H1 (cell line): ENCODE measurements around the gene TMEM245. TPM values are rescaled to one million over a fixed set of nuclear protein-coding genes. Genes with fewer than 3 reads are reported as not detected.
"Not testable (repeated sequence)": the region's sequence is repeated elsewhere in the genome, so short reads cannot be mapped to it uniquely, and the experiment has no call there.

Experiments used
- CTCF ChIA-PET: fragments of 300-600 bp; sonication (Branson Sonifier 250); formaldehyde crosslinking; loops from one replicate; lab custom pipeline; 2021; ENCODE audit not compliant: partially characterized antibody; lab: Charles Lee
- POLR2A ChIA-PET: fragments of 300-600 bp; sonication (Branson Sonifier 250); formaldehyde crosslinking; loops from one replicate; lab custom pipeline; 2021; ENCODE audit warnings: inconsistent platforms; ENCODE audit not compliant: partially characterized antibody; lab: Charles Lee
- DNase-seq, 2 experiments: peaks; one replicate each; pipeline versions ENCODE4 v3.0.0 to v3.0.0-alpha.2; 2010 to 2022; ENCODE audit warnings: low spot score in 2 of 2, low read depth in 1 of 2, mixed read lengths in 1 of 2
- FAIRE-seq: peaks from 2 replicates; lab custom pipeline; 2011; peaks lifted over from hg19 to GRCh38; lab: Jason Lieb, UNC
- H2AFZ ChIP-seq: 2 replicates; pipeline ENCODE4 v1.8.1; 2012; ENCODE audit warnings: low read length, inconsistent platforms
- H2AK5ac ChIP-seq: 2 replicates; pipeline ENCODE4 v1.6.1; 2013; ENCODE audit warnings: low read depth, low read length
- H2BK120ac ChIP-seq: replicated peaks from 2 replicates; pipeline ENCODE3; 2013; ENCODE audit warnings: low read depth, low read length, inconsistent platforms
- H2BK12ac ChIP-seq: 2 replicates; pipeline ENCODE4 v1.6.1; 2013; ENCODE audit warnings: low read depth, low read length
- H2BK15ac ChIP-seq: 2 replicates; pipeline ENCODE4 v1.6.1; 2013; ENCODE audit warnings: low read length
- H2BK20ac ChIP-seq: 2 replicates; pipeline ENCODE4 v1.6.1; 2013; ENCODE audit warnings: low read length
- H2BK5ac ChIP-seq: 2 replicates; pipeline ENCODE4 v1.6.1; 2013; ENCODE audit warnings: low read depth, low read length
- H3K14ac ChIP-seq: 2 replicates; pipeline ENCODE4 v1.6.1; 2013; ENCODE audit warnings: inconsistent platforms; ENCODE audit not compliant: insufficient read length
- H3K18ac ChIP-seq: 2 replicates; pipeline ENCODE4 v1.6.1; 2013; ENCODE audit warnings: low read length; ENCODE audit errors: extremely low read depth
- H3K23ac ChIP-seq: 2 replicates; pipeline ENCODE4 v1.6.1; 2013; ENCODE audit warnings: inconsistent platforms; ENCODE audit not compliant: insufficient read length
- H3K23me2 ChIP-seq: 2 replicates; pipeline ENCODE4 v1.6.1; 2013; ENCODE audit warnings: low read depth, low read length
- H3K27ac ChIP-seq: 2 replicates; pipeline ENCODE4 v1.6.1; 2011; ENCODE audit warnings: low read depth, low read length, inconsistent platforms
- H3K27me3 ChIP-seq, 4 experiments: replicated peaks in 1 of 4; 1 replicate in 1 of 4; 2 replicates in 3 of 4; pipeline versions ENCODE4 v1.6.1 to v1.8.1; 2011 to 2013; ENCODE audit warnings: low read length in 3 of 4, mild to moderate bottlenecking in 3 of 4, inconsistent platforms in 2 of 4, mixed read lengths in 2 of 4, moderate library complexity in 1 of 4; ENCODE audit not compliant: control insufficient read depth in 3 of 4, insufficient read depth in 3 of 4; ENCODE audit errors: extremely low read depth in 1 of 4
- H3K36me3 ChIP-seq, 4 experiments: 2 replicates each; pipeline versions ENCODE4 v1.6.1 to v1.8.1; 2011 to 2013; ENCODE audit warnings: mild to moderate bottlenecking in 4 of 4, low read length in 3 of 4, moderate library complexity in 2 of 4, control low read depth in 1 of 4, inconsistent platforms in 1 of 4; ENCODE audit not compliant: insufficient read depth in 4 of 4, control insufficient read depth in 2 of 4
- H3K4ac ChIP-seq: replicated peaks from 2 replicates; pipeline ENCODE3; 2013; ENCODE audit warnings: low read length, low read depth, mixed read lengths, inconsistent platforms; ENCODE audit not compliant: insufficient read length
- H3K4me1 ChIP-seq, 4 experiments: replicated peaks in 1 of 4; 1 replicate in 1 of 4; 2 replicates in 3 of 4; pipeline versions ENCODE4 v1.6.1 to v1.8.1; 2011 to 2013; ENCODE audit warnings: low read length in 3 of 4, inconsistent platforms in 2 of 4, mixed read lengths in 1 of 4; ENCODE audit not compliant: insufficient read depth in 4 of 4, control insufficient read depth in 3 of 4
- H3K4me2 ChIP-seq, 2 experiments: 2 replicates each; pipeline versions ENCODE4 v1.6.1 to v1.8.1; 2011 to 2013; ENCODE audit warnings: low read depth in 2 of 2, low read length in 2 of 2, control low read depth in 1 of 2, inconsistent platforms in 1 of 2, mild to moderate bottlenecking in 1 of 2; ENCODE audit not compliant: insufficient read depth in 1 of 2
- H3K4me3 ChIP-seq, 4 experiments: fragments of 200-600, 300-600 bp in 1 of 4; sonication (generic), shearing (Covaris generic), sonication (Bioruptor Twin) in 1 of 4; 2 replicates each; pipeline versions ENCODE4 v1.5.1 to v1.8.1; 2011 to 2016; ENCODE audit warnings: low read length in 4 of 4, low read depth in 3 of 4, control low read depth in 2 of 4, inconsistent platforms in 2 of 4, mild to moderate bottlenecking in 2 of 4, mixed read lengths in 1 of 4, moderate library complexity in 1 of 4; ENCODE audit not compliant: insufficient read depth in 2 of 4; ENCODE audit errors: extremely low read depth in 1 of 4
- H3K56ac ChIP-seq: replicated peaks from 2 replicates; pipeline ENCODE3; 2013; ENCODE audit warnings: low read depth, mild to moderate bottlenecking, mixed read lengths, low read length, inconsistent platforms; ENCODE audit not compliant: insufficient read length
- H3K79me1 ChIP-seq: 2 replicates; pipeline ENCODE4 v1.6.1; 2013; ENCODE audit warnings: low read depth, low read length, control low read depth
- H3K79me2 ChIP-seq, 2 experiments: 2 replicates each; pipeline versions ENCODE4 v1.6.1 to v1.8.1; 2012 to 2013; ENCODE audit warnings: low read length in 2 of 2, mild to moderate bottlenecking in 2 of 2, inconsistent platforms in 1 of 2; ENCODE audit not compliant: insufficient read depth in 2 of 2, control insufficient read depth in 1 of 2
- H3K9ac ChIP-seq, 4 experiments: replicated peaks in 1 of 4; 1 replicate in 1 of 4; 2 replicates in 3 of 4; pipeline versions ENCODE4 v1.6.1 to v1.8.1; 2011 to 2013; ENCODE audit warnings: low read depth in 3 of 4, low read length in 3 of 4, control low read depth in 2 of 4, mild to moderate bottlenecking in 2 of 4, moderate library complexity in 2 of 4, inconsistent platforms in 1 of 4; ENCODE audit errors: extremely low read depth in 1 of 4
- H3K9me3 ChIP-seq, 2 experiments: 2 replicates each; pipeline versions ENCODE4 v1.6.1 to v1.8.1; 2012 to 2013; ENCODE audit warnings: mild to moderate bottlenecking in 2 of 2, moderate library complexity in 2 of 2, control low read depth in 1 of 2, inconsistent platforms in 1 of 2, low read depth in 1 of 2, low read length in 1 of 2, mixed read lengths in 1 of 2; ENCODE audit not compliant: insufficient read depth in 2 of 2
- H4K20me1 ChIP-seq, 2 experiments: replicated peaks in 1 of 2; 2 replicates each; pipeline versions ENCODE3 to v1.8.1; 2011 to 2013; ENCODE audit warnings: inconsistent platforms in 2 of 2, low read length in 2 of 2, mild to moderate bottlenecking in 1 of 2; ENCODE audit not compliant: insufficient read depth in 2 of 2, control insufficient read depth in 1 of 2
- H4K5ac ChIP-seq: 2 replicates; pipeline ENCODE4 v1.6.1; 2013; ENCODE audit warnings: low read length, low read depth, mixed read lengths, inconsistent platforms; ENCODE audit not compliant: insufficient read length
- H4K8ac ChIP-seq: 2 replicates; pipeline ENCODE4 v1.8.0; 2013; ENCODE audit warnings: mild to moderate bottlenecking, moderate library complexity, low read length, inconsistent platforms; ENCODE audit not compliant: insufficient read depth; ENCODE audit errors: extremely low read depth
- H4K91ac ChIP-seq: replicated peaks from 2 replicates; pipeline ENCODE3; 2013; ENCODE audit warnings: low read length, mixed read lengths, inconsistent platforms; ENCODE audit not compliant: insufficient read length
- WGBS, 2 experiments: shearing (Covaris generic) in 1 of 2; methylation state at CpG; one replicate each; pipeline versions ENCODE4 v1.1.6 to v1.1.7; 2013 to 2015; ENCODE audit warnings: low lambda C conversion rate in 2 of 2, mixed read lengths in 2 of 2, inconsistent platforms in 1 of 2, low coverage in 1 of 2, missing lambda C conversion rate in 1 of 2; ENCODE audit not compliant: insufficient replicate concordance in 2 of 2, insufficient coverage in 1 of 2, insufficient read length in 1 of 2; ENCODE audit errors: extremely low coverage in 1 of 2, missing lambda C conversion rate in 1 of 2; 5-methylcytosine and 5-hydroxymethylcytosine counted together
- polyA plus RNA-seq, 7 experiments: library from polyadenylated mRNA; depleted of rRNA in 3 of 7; stranded (reverse) in 5 of 7; unstranded in 2 of 7; fragments of >200 nt in 5 of 7; fragments of 200-250 nt in 2 of 7; gene quantifications; 1 replicate in 5 of 7; 2 replicates in 1 of 7; 4 replicates in 1 of 7; pipeline versions ENCODE4 v1.2.1 to v1.2.3, GENCODE V29; 2011 to 2013; ENCODE audit warnings: missing spikeins in 2 of 7, mixed read lengths in 2 of 7
- total RNA-seq: library from RNA; stranded (reverse); fragmentation: NEBNext Ultra II Directional; extraction: Animal tissue kit (Norgen Biotek cat#: 25700); gene quantifications from 2 replicates; pipeline ENCODE4 v1.2.1, GENCODE V29; 2021

TMEM245 gene
- total and polyA plus RNA-seq, 2 of the 8 experiments (the other 6 are each of a cell fraction or from before 2014, with no cell fraction given), result 44.3 to 45.8 TPM

DNA sequence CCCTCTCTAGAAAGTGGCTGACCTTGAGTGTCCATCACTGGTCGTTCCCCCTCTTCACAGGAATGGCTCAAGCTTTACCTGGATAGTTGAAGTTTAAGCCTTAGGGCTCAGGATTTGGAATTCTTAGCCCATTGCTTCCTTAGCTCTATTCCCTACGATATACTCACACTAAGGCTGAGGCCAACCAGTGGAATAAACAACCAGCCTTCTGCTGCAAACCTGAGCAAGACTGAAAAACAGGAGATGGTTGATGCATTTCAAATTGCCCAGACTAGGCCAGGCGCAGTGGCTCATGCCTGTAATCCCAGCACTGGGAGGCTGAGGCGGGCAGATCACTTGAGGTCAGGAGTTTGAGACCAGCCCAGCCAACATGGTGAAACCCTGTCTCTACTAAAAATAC lies 6.9 kb upstream of the TMEM245 start:
- not testable (repeated sequence) for FAIRE-seq, H3K4me1 ChIP-seq, H3K36me3 ChIP-seq, H3K23me2 ChIP-seq, H4K20me1 ChIP-seq, H3K27me3 ChIP-seq, H3K4me2 ChIP-seq, H3K4ac ChIP-seq, H3K4me3 ChIP-seq, H3K56ac ChIP-seq, DNase-seq, H2BK15ac ChIP-seq, H2BK12ac ChIP-seq, H4K8ac ChIP-seq, H2BK20ac ChIP-seq, H3K27ac ChIP-seq, H4K5ac ChIP-seq, H3K23ac ChIP-seq, H4K91ac ChIP-seq, H3K14ac ChIP-seq, H3K79me2 ChIP-seq, H3K79me1 ChIP-seq, H2BK120ac ChIP-seq, H2AFZ ChIP-seq, H3K9me3 ChIP-seq, H2BK5ac ChIP-seq, H2AK5ac ChIP-seq, H3K9ac ChIP-seq, H3K18ac ChIP-seq
- 87% methylated on average over 4 of the region's 4 CpGs; no CpG with 5 or more reads in 1 of the 2 experiments for whole genome bisulfite sequencing, 2 experiments
- CTCF ChIA-PET, result interaction anchor here (2.5 to 2.8 kb wide), 2 partner anchors 20 to 57 kb away, joined by 6 to 9 read pairs; no protein-coding TSS in a partner anchor
- POLR2A ChIA-PET, result interaction anchor here (1.4 kb wide), 1 partner anchor 8 kb away, joined by 5 read pairs; the partner anchor contains the start of gene TMEM245
